ENCODE results near the gene MAML2.

- TF ChIP-seq GATA2 (IDR thresholded peaks at IDR 0.05; ENCODE audit: low read depth, low read length) (no peak), GATA3 (IDR thresholded peaks at IDR 0.05; ENCODE audit: low read depth, low read length) (no peak)
Observed at GRCh38 chr11:96324912-96325311, 18.1 kb downstream of the MAML2 start.
